Activated CD4-positive, alpha-beta T cell treated with anti-CD3 and anti-CD28 coated beads for 4 hours (primary cell): Measurements from ENCODE around the gene TWSG1.
"Not testable (repeated sequence)": the region's sequence is repeated elsewhere in the genome, so short reads cannot be mapped to it uniquely, and the experiment has no call there.

Experiments used
- DNase-seq, 2 donors: peaks; one replicate each; pipeline ENCODE4 v3.0.0-alpha.2; 2020

Gene TWSG1

GRCh38 chr18:9400197-9400596, 65.6 kb downstream of the TWSG1 start:
- no peak for DNase-seq

- no peak for DNase-seq
Measured at GRCh38 chr18:9401176-9401575, 66.6 kb downstream of the TWSG1 start.

- DNase-seq = not testable (repeated sequence)
Measured at GRCh38 chr18:9402358-9403007, 67.9 kb downstream of the TWSG1 start.

- DNase-seq = no peak
Measured at GRCh38 chr18:9403795-9404564, 69.4 kb downstream of the TWSG1 start.

- no peak for DNase-seq
Measured at GRCh38 chr18:9404565-9405060, 70.0 kb downstream of the TWSG1 start.

GRCh38 chr18:9405130-9405529, 70.6 kb downstream of the TWSG1 start:
- no peak for DNase-seq

- no peak for DNase-seq
Measured at GRCh38 chr18:9405977-9406376, 71.4 kb downstream of the TWSG1 start.

GRCh38 chr18:9410515-9410914, 75.9 kb downstream of the TWSG1 start:
- DNase-seq = no peak

GRCh38 chr18:9413576-9413975, 79.0 kb downstream of the TWSG1 start:
- DNase-seq = no peak

- no peak for DNase-seq
Measured at GRCh38 chr18:9416563-9417072, 82.0 kb downstream of the TWSG1 start.

- no peak for DNase-seq
Measured at GRCh38 chr18:9417073-9417851, 82.7 kb downstream of the TWSG1 start.

- no peak for DNase-seq
Measured at GRCh38 chr18:9418047-9418690, 83.6 kb downstream of the TWSG1 start.

GRCh38 chr18:9419956-9420631, 85.5 kb downstream of the TWSG1 start:
- no peak for DNase-seq

GRCh38 chr18:9421096-9421900, 86.7 kb downstream of the TWSG1 start:
- no peak for DNase-seq

GRCh38 chr18:9421901-9422327, 87.3 kb downstream of the TWSG1 start:
- DNase-seq = no peak

- DNase-seq = no peak
Measured at GRCh38 chr18:9422816-9423519, 88.4 kb downstream of the TWSG1 start.

- not testable (repeated sequence) for DNase-seq
Measured at GRCh38 chr18:9423648-9424047, 89.1 kb downstream of the TWSG1 start.

GRCh38 chr18:9424235-9424634, 89.7 kb downstream of the TWSG1 start:
- DNase-seq = not testable (repeated sequence)

GRCh38 chr18:9426753-9427152, 92.2 kb downstream of the TWSG1 start:
- DNase-seq = no peak

GRCh38 chr18:9428301-9428706, 93.7 kb downstream of the TWSG1 start:
- no peak for DNase-seq
